SIG-M5 treated with dmso at 0.1 percent for 504 hours (cell line): ENCODE data around the gene SYPL2.

Experiments used
- DNase-seq: peaks from one replicate; lab custom pipeline; 2025; ENCODE audit not compliant: unreplicated experiment; lab: John Stamatoyannopoulos, UW

SYPL2 gene

DNA sequence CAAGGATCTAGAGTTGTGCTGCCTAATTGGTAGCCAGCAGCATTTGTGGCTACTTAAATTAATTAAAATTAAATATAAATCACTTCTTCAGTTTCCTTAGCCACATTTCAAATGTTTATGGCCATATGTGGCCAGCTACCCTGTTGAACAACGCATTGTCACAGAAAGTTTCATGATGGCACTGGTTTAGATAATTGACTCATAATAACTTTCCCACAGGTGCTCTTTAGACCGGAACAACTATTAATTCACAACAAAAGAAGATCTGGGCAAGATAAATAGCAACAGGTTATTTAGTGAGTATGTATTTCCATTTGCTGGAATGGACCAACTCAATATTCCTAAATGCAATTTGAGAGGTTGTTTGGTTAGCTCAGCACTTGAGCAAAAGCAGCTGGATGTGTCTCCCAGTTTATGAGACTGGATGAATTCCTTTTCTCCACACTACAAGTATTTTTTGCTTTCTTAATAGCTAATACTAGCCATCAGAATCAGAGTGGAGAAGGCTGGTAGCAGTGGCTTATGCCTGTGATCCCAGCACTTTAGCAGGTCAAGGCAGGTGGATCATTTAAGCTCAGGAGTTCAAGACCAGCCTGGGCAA lies 46.9 kb downstream of the SYPL2 start:
- DNase-seq, result no peak

DNA sequence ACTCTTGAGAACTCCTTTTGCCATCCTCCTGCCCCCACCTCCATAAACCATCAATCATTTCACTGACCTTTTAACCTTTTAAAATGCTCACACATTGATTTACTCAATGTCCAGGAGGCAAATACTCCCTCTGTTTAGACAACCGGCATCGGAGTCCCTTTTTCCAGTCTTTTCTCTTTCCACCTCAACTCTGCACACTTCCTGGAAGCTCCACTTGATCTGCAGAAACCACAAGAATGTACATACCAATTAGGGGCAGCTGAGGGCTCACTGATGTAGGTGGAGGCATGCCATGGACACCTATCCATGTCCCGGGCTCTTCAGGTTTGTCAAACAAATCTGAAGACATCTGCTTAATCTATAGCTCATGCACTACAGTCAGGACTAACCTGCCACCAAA lies 48.5 kb downstream of the SYPL2 start:
- DNase-seq, result no peak

- no peak for DNase-seq
Observed at GRCh38 chr1:109516872-109517271, 50.5 kb downstream of the SYPL2 start.

DNA sequence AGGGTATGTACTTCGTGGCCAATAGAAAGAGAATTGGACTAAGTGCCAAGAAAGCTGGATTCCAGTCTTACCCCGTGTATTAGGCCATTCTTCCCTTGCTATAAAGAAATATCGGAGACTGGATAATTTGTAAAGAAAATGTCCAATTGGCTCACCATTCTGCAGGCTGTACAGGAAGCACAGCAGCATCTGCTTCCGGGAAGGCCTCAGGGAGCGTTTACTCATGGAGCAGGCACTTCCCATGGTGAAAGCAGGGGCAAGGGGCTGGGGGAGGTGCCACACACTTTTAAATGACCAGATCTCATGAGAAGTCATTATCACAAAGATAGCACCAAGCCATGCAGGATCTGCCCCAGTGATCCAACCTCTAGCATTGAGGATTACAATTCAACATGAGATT lies 51.0 kb downstream of the SYPL2 start:
- no peak for DNase-seq

- DNase-seq, result no peak
Observed at GRCh38 chr1:109521002-109521951, 54.9 kb downstream of the SYPL2 start.

DNA sequence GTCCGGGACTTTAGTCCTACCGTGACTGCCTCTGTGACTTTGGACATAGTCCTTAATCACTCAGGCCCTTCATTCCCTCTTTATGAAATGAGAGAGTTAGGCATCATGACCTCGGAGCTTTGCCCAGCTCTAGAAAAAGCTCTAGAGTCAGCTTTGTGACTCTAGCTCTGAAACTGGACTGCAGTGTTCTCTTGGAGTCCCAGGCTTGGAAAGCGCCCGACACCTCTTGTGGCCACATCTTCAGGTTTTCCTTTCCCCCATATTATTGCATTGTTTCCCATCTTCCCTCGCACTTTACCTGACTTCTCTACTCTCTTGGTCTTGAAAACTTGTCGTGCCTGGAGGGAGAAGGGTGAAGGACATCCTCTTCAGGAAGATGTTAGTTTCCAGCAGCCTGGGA lies 55.7 kb downstream of the SYPL2 start:
- DNase-seq, result no peak

- DNase-seq, result no peak
Observed at GRCh38 chr1:109523706-109524105, 57.4 kb downstream of the SYPL2 start.

GRCh38 chr1:109527098-109527811 lies 60.9 kb downstream of the SYPL2 start:
- no peak for DNase-seq

GRCh38 chr1:109527846-109528695 lies 61.7 kb downstream of the SYPL2 start:
- no peak for DNase-seq

DNA sequence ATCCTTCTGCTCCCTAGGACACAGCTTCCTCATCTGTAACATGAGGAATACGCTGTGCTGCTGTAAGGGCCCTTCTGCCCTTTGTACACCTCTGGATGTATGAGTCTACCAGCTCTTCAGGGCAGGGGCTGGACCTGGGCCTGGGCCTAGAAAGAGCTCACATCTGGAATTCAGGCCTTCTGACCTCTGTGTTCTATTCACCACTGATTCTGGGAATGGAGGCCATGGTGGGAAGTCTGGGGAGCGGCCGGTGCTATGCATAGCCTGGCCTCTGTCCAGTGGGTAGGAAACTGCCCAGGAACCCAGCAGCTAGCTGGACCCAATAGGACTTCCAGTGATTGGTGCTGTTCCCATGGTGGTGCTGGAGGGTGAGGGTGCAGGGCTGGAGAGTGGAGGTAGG lies 62.4 kb downstream of the SYPL2 start:
- DNase-seq, result no peak

GRCh38 chr1:109529881-109530456 lies 63.6 kb downstream of the SYPL2 start:
- no peak for DNase-seq

DNA sequence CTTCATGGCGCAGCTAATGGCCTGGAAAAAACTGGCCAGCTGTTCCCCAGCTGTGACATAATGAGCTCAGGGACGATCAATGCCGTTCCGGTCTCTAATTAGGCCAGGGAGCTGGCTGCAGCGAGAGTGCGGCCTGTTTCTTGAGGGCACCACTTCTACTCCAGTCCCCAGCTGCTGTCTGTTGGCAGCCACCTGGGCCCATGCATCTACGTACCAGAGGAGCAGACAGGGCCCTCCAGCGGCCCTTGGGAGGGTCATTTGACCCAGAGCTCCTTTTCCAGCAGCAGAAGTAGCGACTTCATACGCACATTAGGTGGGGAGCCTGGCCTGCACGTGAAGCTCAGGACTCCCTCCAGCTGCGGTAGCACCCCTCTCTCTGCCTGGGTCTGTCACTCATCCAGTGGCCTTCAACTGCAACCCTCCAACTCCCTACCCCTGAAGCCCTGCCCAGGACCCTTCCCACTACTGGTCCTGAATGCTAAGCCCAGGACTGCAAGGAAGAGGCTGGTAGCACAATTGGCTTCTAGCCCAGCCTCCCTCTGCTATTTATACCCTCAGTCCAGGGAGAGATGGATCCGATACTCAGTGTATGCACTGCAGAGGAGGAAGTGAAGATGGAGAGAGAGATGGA lies 64.2 kb downstream of the SYPL2 start:
- DNase-seq, result no peak

DNA sequence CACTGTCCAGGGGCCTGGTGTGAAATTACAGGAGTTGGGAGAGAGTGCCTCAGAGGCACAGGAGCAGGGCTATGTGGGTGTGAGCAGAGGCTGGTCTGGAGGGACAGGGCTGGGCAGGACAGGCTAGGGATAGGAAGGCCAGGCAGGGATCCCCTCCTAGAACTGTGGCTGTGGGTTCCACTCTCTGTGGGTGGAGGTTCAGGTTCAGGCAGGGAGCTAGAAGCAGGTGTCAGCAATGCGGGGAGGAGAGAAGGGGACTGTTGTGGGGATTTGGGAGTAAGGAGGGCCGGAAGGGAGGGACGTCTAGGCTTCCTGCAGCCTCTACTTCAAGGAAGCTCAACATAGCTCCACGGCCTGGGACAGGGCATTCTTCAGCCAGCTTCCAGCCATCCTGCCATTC lies 65.0 kb downstream of the SYPL2 start:
- DNase-seq, result no peak
